IMR-90 (cell line): ENCODE measurements around the gene NDUFB11. TPM values are rescaled to one million over a fixed set of nuclear protein-coding genes. Genes with fewer than 3 reads are reported as not detected.

Source experiments
- ATAC-seq: fragments of 200-7000 bp; cut with Tn5 transposase; 2 replicates; pipeline ENCODE4 v1.9.1; 2020; ENCODE audit warnings: low read depth, mild to moderate bottlenecking, moderate library complexity
- BruUV-seq: library from RNA; stranded (reverse); fragments of 400-500 nt; replicated peaks from 2 replicates; lab custom pipeline; 2021; lab: Mats Ljungman, UMichigan
- CTCF ChIA-PET: fragments of 300-600 bp; formaldehyde crosslinking; extraction: SDS; loops from one replicate; lab custom pipeline; 2021; ENCODE audit warnings: antibody characterized with exemption; lab: Yijun Ruan, JAX
- POLR2A ChIA-PET: fragments of 300-600 bp; sonication (Branson Sonifier 250); formaldehyde crosslinking; loops from one replicate; lab custom pipeline; 2022; ENCODE audit warnings: antibody characterized with exemption; ENCODE audit not compliant: unreplicated experiment; lab: Charles Lee
- DNase-seq: peaks from one replicate; pipeline ENCODE4 v3.0.0; 2013
- H2AFZ ChIP-seq: replicated peaks from 2 replicates; pipeline ENCODE3; 2013; ENCODE audit warnings: low read length, mild to moderate bottlenecking; ENCODE audit not compliant: poor library complexity
- H2AK5ac ChIP-seq: 2 replicates; pipeline ENCODE4 v1.6.1; 2013; ENCODE audit warnings: low read depth, low read length, inconsistent platforms
- H2AK9ac ChIP-seq: replicated peaks from 2 replicates; pipeline ENCODE3; 2013; ENCODE audit warnings: mild to moderate bottlenecking, low read depth, low read length, moderate library complexity; ENCODE audit not compliant: poor library complexity
- H2BK120ac ChIP-seq: 2 replicates; pipeline ENCODE4 v1.6.1; 2013; ENCODE audit warnings: low read depth, low read length, inconsistent platforms
- H2BK15ac ChIP-seq: 3 replicates; pipeline ENCODE4 v1.6.1; 2013; ENCODE audit warnings: low read depth, low read length, inconsistent platforms
- H2BK20ac ChIP-seq: 2 replicates; pipeline ENCODE4 v1.6.1; 2013; ENCODE audit warnings: low read depth, mild to moderate bottlenecking, inconsistent platforms, low read length, moderate library complexity
- H2BK5ac ChIP-seq: 2 replicates; pipeline ENCODE4 v1.6.1; 2013; ENCODE audit warnings: mild to moderate bottlenecking, low read depth, low read length, inconsistent platforms; ENCODE audit not compliant: poor library complexity, severe bottlenecking
- H3K14ac ChIP-seq: replicated peaks from 2 replicates; pipeline ENCODE4 v1.6.1; 2013; ENCODE audit warnings: low read depth, low read length, inconsistent platforms
- H3K18ac ChIP-seq: 2 replicates; pipeline ENCODE4 v1.6.1; 2013; ENCODE audit warnings: low read depth, low read length, control low read depth
- H3K23ac ChIP-seq: 2 replicates; pipeline ENCODE4 v1.6.1; 2013; ENCODE audit warnings: low read depth, low read length, inconsistent platforms
- H3K27ac ChIP-seq: 2 replicates; pipeline ENCODE4 v1.5.1; 2013; ENCODE audit warnings: mild to moderate bottlenecking, control low read depth, low read length; ENCODE audit not compliant: insufficient read depth
- H3K27me3 ChIP-seq: 2 replicates; pipeline ENCODE4 v1.6.1; 2013; ENCODE audit warnings: low read length; ENCODE audit not compliant: control insufficient read depth, insufficient read depth
- H3K36me3 ChIP-seq: 2 replicates; pipeline ENCODE4 v1.6.1; 2013; ENCODE audit warnings: low read length, mixed read lengths; ENCODE audit not compliant: control insufficient read depth, insufficient read depth
- H3K4ac ChIP-seq: 2 replicates; pipeline ENCODE4 v1.6.1; 2013; ENCODE audit warnings: low read depth, low read length, inconsistent platforms
- H3K4me1 ChIP-seq: 2 replicates; pipeline ENCODE4 v1.6.1; 2013; ENCODE audit warnings: low read length, mixed read lengths; ENCODE audit not compliant: control insufficient read depth, insufficient read depth
- H3K4me2 ChIP-seq: 2 replicates; pipeline ENCODE4 v1.6.1; 2013; ENCODE audit warnings: low read depth, mild to moderate bottlenecking, control low read depth, low read length, moderate library complexity
- H3K4me3 ChIP-seq: 2 replicates; pipeline ENCODE4 v1.5.1; 2013; ENCODE audit warnings: low read depth, mild to moderate bottlenecking, control low read depth, low read length, moderate library complexity; ENCODE audit not compliant: insufficient read depth
- H3K56ac ChIP-seq: 2 replicates; pipeline ENCODE4 v1.6.1; 2013; ENCODE audit warnings: low read length, inconsistent platforms; ENCODE audit not compliant: insufficient read depth; ENCODE audit errors: extremely low read depth
- H3K79me1 ChIP-seq, 2 experiments: 2 replicates each; pipeline ENCODE4 v1.6.1; 2013; ENCODE audit warnings: low read length in 2 of 2, inconsistent platforms in 1 of 2, low read depth in 1 of 2
- H3K9ac ChIP-seq: 2 replicates; pipeline ENCODE4 v1.6.1; 2013; ENCODE audit warnings: low read depth, low read length, control low read depth
- H3K9me1 ChIP-seq: 2 replicates; pipeline ENCODE4 v1.6.1; 2013; ENCODE audit warnings: low read length, inconsistent platforms; ENCODE audit not compliant: insufficient read depth
- H3K9me3 ChIP-seq: 2 replicates; pipeline ENCODE4 v1.6.1; 2013; ENCODE audit warnings: low read length; ENCODE audit not compliant: control insufficient read depth, insufficient read depth
- H4K20me1 ChIP-seq: 2 replicates; pipeline ENCODE4 v1.6.1; 2013; ENCODE audit warnings: low read length, inconsistent platforms; ENCODE audit not compliant: insufficient read depth
- H4K5ac ChIP-seq: 2 replicates; pipeline ENCODE4 v1.6.1; 2013; ENCODE audit warnings: mild to moderate bottlenecking, low read depth, low read length, control low read depth
- H4K8ac ChIP-seq, 2 experiments: 2 replicates each; pipeline ENCODE4 v1.6.1; 2013; ENCODE audit warnings: low read depth in 2 of 2, low read length in 2 of 2, control low read depth in 1 of 2, inconsistent platforms in 1 of 2
- H4K91ac ChIP-seq: 2 replicates; pipeline ENCODE4 v1.6.1; 2013; ENCODE audit warnings: low read depth, low read length, inconsistent platforms; ENCODE audit not compliant: insufficient read depth
- BHLHE40 ChIP-seq: fragments of 150-350 bp; IDR thresholded peaks from 2 replicates; pipeline ENCODE4 v1.6.1; 2016; ENCODE audit warnings: mild to moderate bottlenecking, low read depth, low read length
- CEBPB ChIP-seq: IDR thresholded peaks from 2 replicates; pipeline ENCODE4 v1.6.1; 2012; ENCODE audit warnings: low read depth, low read length, improper control_type of control experiment
- FOS ChIP-seq: fragments of 150-350 bp; IDR thresholded peaks from 2 replicates; pipeline ENCODE4 v1.6.1; 2016; ENCODE audit warnings: low read depth, low read length
- MAFK ChIP-seq: IDR thresholded peaks from 2 replicates; pipeline ENCODE4 v1.6.1; 2012; ENCODE audit warnings: low read depth, low read length, improper control_type of control experiment
- MAZ ChIP-seq: IDR thresholded peaks from 2 replicates; pipeline ENCODE4 v1.6.1; 2012; ENCODE audit warnings: low read depth, mild to moderate bottlenecking, low read length, improper control_type of control experiment, moderate library complexity, borderline replicate concordance
- MXI1 ChIP-seq: IDR thresholded peaks from 2 replicates; pipeline ENCODE4 v1.6.1; 2012; ENCODE audit warnings: low read depth, mild to moderate bottlenecking, low read length, moderate library complexity, borderline replicate concordance
- POLR2A ChIP-seq: IDR thresholded peaks from 2 replicates; pipeline ENCODE4 v1.6.1; 2012; ENCODE audit warnings: mild to moderate bottlenecking, low read depth, low read length
- RAD21 ChIP-seq: IDR thresholded peaks from 2 replicates; pipeline ENCODE4 v1.6.1; 2012; ENCODE audit warnings: low read length, improper control_type of control experiment
- RCOR1 ChIP-seq: IDR thresholded peaks from 2 replicates; pipeline ENCODE4 v1.6.1; 2012; ENCODE audit warnings: mild to moderate bottlenecking, low read length, improper control_type of control experiment; ENCODE audit not compliant: insufficient replicate concordance
- RFX5 ChIP-seq: IDR thresholded peaks from 2 replicates; pipeline ENCODE4 v1.8.0; 2012; ENCODE audit warnings: low read depth, mild to moderate bottlenecking, low read length, moderate library complexity
- SMC3 ChIP-seq: fragments of 150-350 bp; IDR thresholded peaks from 2 replicates; pipeline ENCODE4 v1.6.1; 2016; ENCODE audit warnings: low read depth, mild to moderate bottlenecking, antibody characterized with exemption, low read length, moderate library complexity
- WGBS, 2 experiments: methylation state at CpG; one replicate each; pipeline versions ENCODE4 v1.1.5 to v1.1.7; 2013; ENCODE audit warnings: missing lambda C conversion rate in 2 of 2; ENCODE audit not compliant: insufficient read length in 1 of 2; ENCODE audit errors: extremely low coverage in 2 of 2; 5-methylcytosine and 5-hydroxymethylcytosine counted together
- dilution Hi-C: fragments of 300-500 bp; cut with HindIII; formaldehyde crosslinking; loops from one replicate; pipeline ENCODE4 v1.14.3; 2018; ENCODE audit warnings: low sequenced_read_pairs; ENCODE audit not compliant: unreplicated experiment
- in situ Hi-C: fragments of 300-500 bp; cut with MboI; formaldehyde crosslinking; loops from 3 replicates; pipeline ENCODE4 v1.14.3; 2019; ENCODE audit warnings: low sequenced_read_pairs, inconsistent platforms, mixed read lengths
- intact Hi-C: fragments of 100-400 bp; cut with micrococcal nuclease; formaldehyde crosslinking; loops from 2 replicates; pipeline ENCODE4 v1.10.0; 2022
- polyA plus RNA-seq, 3 experiments: library from polyadenylated mRNA; depleted of rRNA; stranded (reverse); fragments of >200 nt; gene quantifications; 2 replicates each; pipeline ENCODE4 v1.2.3, GENCODE V29; 2012; ENCODE audit warnings: low replicate concordance in 1 of 3
- total RNA-seq: library from RNA; depleted of rRNA; stranded (reverse); fragments of >200 nt; gene quantifications from 2 replicates; pipeline ENCODE4 v1.2.3, GENCODE V29; 2012
- TF ChIP-seq, protein P1 (sequence below): conservative IDR thresholded peaks from 2 replicates; pipeline ENCODE4 v1.5.1; 2012; ENCODE audit warnings: mild to moderate bottlenecking, low read depth, low read length, improper control_type of control experiment

Gene NDUFB11
- total and polyA plus RNA-seq, 2 of the 4 experiments (the other 2 are of a cell fraction) = 17.0 to 58.3 TPM

- no peak for TF ChIP-seq FOS
- no peak for TF ChIP-seq RAD21
- no peak for TF ChIP-seq SMC3
- TF ChIP-seq RCOR1 = no peak
- TF ChIP-seq CEBPB = no peak
Measured at GRCh38 chrX:47191806-47192401, 47.4 kb upstream of the NDUFB11 start (continued).

- dilution Hi-C loops = no loop called here
- POLR2A ChIA-PET = interaction anchor here (1.1 kb wide), 1 partner anchor 193 kb away, joined by 3 read pairs; no protein-coding TSS in a partner anchor
Measured at GRCh38 chrX:47191331-47191730, 46.8 kb upstream of the NDUFB11 start.

More at GRCh38 chrX:47191331-47191730, 46.8 kb upstream of the NDUFB11 start:
- TF ChIP-seq RCOR1 (no peak), RFX5 (no peak), FOS (no peak), BHLHE40 (no peak), CEBPB (no peak), MAFK (no peak), SMC3 (no peak), MXI1 (no peak), RAD21 (no peak), POLR2A (no peak), MAZ (no peak)
- TF ChIP-seq, protein P1, sequence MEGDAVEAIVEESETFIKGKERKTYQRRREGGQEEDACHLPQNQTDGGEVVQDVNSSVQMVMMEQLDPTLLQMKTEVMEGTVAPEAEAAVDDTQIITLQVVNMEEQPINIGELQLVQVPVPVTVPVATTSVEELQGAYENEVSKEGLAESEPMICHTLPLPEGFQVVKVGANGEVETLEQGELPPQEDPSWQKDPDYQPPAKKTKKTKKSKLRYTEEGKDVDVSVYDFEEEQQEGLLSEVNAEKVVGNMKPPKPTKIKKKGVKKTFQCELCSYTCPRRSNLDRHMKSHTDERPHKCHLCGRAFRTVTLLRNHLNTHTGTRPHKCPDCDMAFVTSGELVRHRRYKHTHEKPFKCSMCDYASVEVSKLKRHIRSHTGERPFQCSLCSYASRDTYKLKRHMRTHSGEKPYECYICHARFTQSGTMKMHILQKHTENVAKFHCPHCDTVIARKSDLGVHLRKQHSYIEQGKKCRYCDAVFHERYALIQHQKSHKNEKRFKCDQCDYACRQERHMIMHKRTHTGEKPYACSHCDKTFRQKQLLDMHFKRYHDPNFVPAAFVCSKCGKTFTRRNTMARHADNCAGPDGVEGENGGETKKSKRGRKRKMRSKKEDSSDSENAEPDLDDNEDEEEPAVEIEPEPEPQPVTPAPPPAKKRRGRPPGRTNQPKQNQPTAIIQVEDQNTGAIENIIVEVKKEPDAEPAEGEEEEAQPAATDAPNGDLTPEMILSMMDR = no peak
- Histone ChIP-seq H3K36me3 (peaks cover 9% of the 10 kb centered on the region), H3K79me1 (peaks cover 7 to 30% of the 10 kb centered on the region in 2 experiments), H4K20me1 (peaks cover 22% of the 10 kb centered on the region), H2BK5ac (no peak overlapping the region), H3K56ac (0 out of 2 replicates have a peak overlapping the region, but pooled peaks have one; percentile 49), H3K27me3 (no peaks in the 10 kb centered on the region; the same call in 1 of the 2 replicates), H3K18ac (no peak overlapping the region), H3K9ac (peak overlapping the region; percentile 16), H3K4me2 (peak overlapping the region; percentile 66), H2AK9ac (peak overlapping the region; percentile 78), H4K8ac (peak overlapping the region in 1 of 2 experiments; percentile 4; a peak in 1 of 4 replicates), H2BK15ac (no peak overlapping the region), H3K4ac (peak overlapping the region; percentile 32), H4K5ac (no peak overlapping the region), H3K9me3 (no peaks in the 10 kb centered on the region), H2BK20ac (no peak overlapping the region), H3K9me1 (no peaks in the 10 kb centered on the region; the same call in 1 of the 2 replicates), H2AFZ (peak overlapping the region; percentile 67), H3K27ac (no peak overlapping the region; the same call in 1 of the 2 replicates), H3K4me3 (peak overlapping the region; percentile 60), H2AK5ac (no peak overlapping the region), H3K4me1 (peaks cover 11% of the 10 kb centered on the region), H3K14ac (peak overlapping the region; percentile 62), H4K91ac (0 out of 2 replicates have a peak overlapping the region, but pooled peaks have one; percentile 6), H2BK120ac (no peak overlapping the region), H3K23ac (peak overlapping the region; percentile 74)
- 42% methylated on average over 11 of the region's 26 CpGs; no CpG with 5 or more reads in 1 of the 2 experiments for WGBS, 2 experiments
- ATAC-seq (no peak), DNase-seq (no peak)
- in situ Hi-C loops (loop anchor here (10.0 kb wide), 2 partner anchors 193 to 333 kb away; no protein-coding TSS in a partner anchor), intact Hi-C loops (loop anchor here (5.0 kb wide), 2 partner anchors 291 to 451 kb away; partner anchors contain the start of gene ZNF41)
- CTCF ChIA-PET = interaction anchor here (0.6 kb wide), 1 partner anchor 107 kb away, joined by 3 read pairs; no protein-coding TSS in a partner anchor
- BruUV-seq = no TSS peak
